Adrenal gland (tissue), 12 donors: Measurements from ENCODE around the gene IGFBPL1. TPM values are rescaled to one million over a fixed set of nuclear protein-coding genes. Genes with fewer than 3 reads are reported as not detected.

Experiments used
- DNase-seq, 7 donors: peaks; one replicate each; pipeline ENCODE4 v3.0.0-alpha.2; 2019 to 2020
- H3K27ac ChIP-seq, 5 donors: fragments of 200-600 bp; sonication (generic) in 4 of 5; 1 replicate in 3 of 5; 2 replicates in 2 of 5; pipeline versions ENCODE4 v1.5.1 to v1.8.0; 2016 to 2020; ENCODE audit warnings: mild to moderate bottlenecking in 1 of 5
- H3K27me3 ChIP-seq: fragments of 200-600 bp; 2 replicates; pipeline ENCODE4 v1.8.0; 2021
- H3K36me3 ChIP-seq, 2 donors: fragments of 200-600 bp; replicated peaks in 1 of 2; 1 replicate in 1 of 2; 2 replicates in 1 of 2; pipeline versions ENCODE4 v1.5.1 to v1.8.0; 2018 to 2022
- H3K4me1 ChIP-seq, 2 donors: fragments of 200-600 bp; replicated peaks in 1 of 2; 1 replicate in 1 of 2; 2 replicates in 1 of 2; pipeline versions ENCODE4 v1.5.1 to v1.8.0; 2018 to 2021
- H3K4me3 ChIP-seq, 4 donors: fragments of 200-600 bp; sonication (generic) in 3 of 4; one replicate each; pipeline ENCODE4 v1.5.1; 2016 to 2018
- H3K9me3 ChIP-seq, 3 donors: fragments of 200-600 bp; sonication (generic) in 1 of 3; replicated peaks in 1 of 3; 1 replicate in 2 of 3; 2 replicates in 1 of 3; pipeline versions ENCODE4 v1.5.1 to v1.8.0; 2016 to 2021
- CTCF ChIP-seq, 6 experiments: fragments of 450-650 bp in 4 of 6; fragments of 200-600 bp in 2 of 6; sonication (generic) in 1 of 6; IDR thresholded peaks; 1 replicate in 5 of 6; 2 replicates in 1 of 6; pipeline versions ENCODE4 v1.5.1 to v1.8.0; 2016 to 2021; ENCODE audit warnings: antibody characterized with exemption in 6 of 6, mild to moderate bottlenecking in 2 of 6, moderate library complexity in 1 of 6
- POLR2A ChIP-seq, 2 donors: fragments of 450-650 bp; IDR thresholded peaks; one replicate each; pipeline ENCODE4 v1.6.1; 2017; ENCODE audit warnings: antibody characterized with exemption in 2 of 2, mild to moderate bottlenecking in 2 of 2, moderate library complexity in 1 of 2
- WGBS, 4 donors: extraction: QIAGEN DNeasy Blood & Tissue Kit in 2 of 4; methylation state at CpG; one replicate each; pipeline versions ENCODE4 v1.1.5 to v1.1.7; 2013 to 2017; 5-methylcytosine and 5-hydroxymethylcytosine counted together
- intact Hi-C, 2 donors: fragments of 100-400 bp; cut with DNase I; formaldehyde crosslinking; loops; one replicate each; pipeline versions ENCODE4 v1.14.1 to v1.15.0; 2022 to 2023
- polyA plus RNA-seq, 3 donors: library from polyadenylated mRNA; stranded (reverse); fragments of 200-250 nt in 2 of 3; fragments of 350-450 nt in 1 of 3; fragmentation: Illumina TruSeq in 1 of 3; extraction: RNeasy Lipid Tissue Mini Kit (QIAGEN cat#74804) in 1 of 3; gene quantifications; one replicate each; pipeline ENCODE4 v1.2.3, GENCODE V29; 2013 to 2014
- total RNA-seq, 9 donors: library from RNA; depleted of rRNA in 4 of 9; stranded (reverse); fragments of >200 nt in 4 of 9; fragments of 120-200 nt in 1 of 9; fragmentation: NEBNext Ultra II Directional in 1 of 9; extraction: Animal tissue kit (Norgen Biotek cat#: 25700) in 1 of 9; gene quantifications; one replicate each; pipeline versions ENCODE4 v1.1.0 to v1.2.4, GENCODE V29; 2013 to 2023
- donor health status: healthy with polysubstance abuse.
- donor health status: Bipolar disorder and iron deficiency.
- donor health status: DM: yes; HTN: yes; CAD: no.
- donor health status: DM: no; HTN: no; CAD: no.
- donor health status: DM: no; HTN: no; CAD: no.
- donor health status: DM: yes; HTN: yes; CAD: no.

Gene IGFBPL1
- total and polyA plus RNA-seq, 12 donors, result 0.17 to 5.2 (median 1.5) TPM; not detected in 4

GRCh38 chr9:38362852-38363588 is 61.2 kb downstream of the IGFBPL1 start:
- WGBS, 4 donors, result 37 to 51% (median 38%) methylated on average over 20 to 21 of the region's 21 CpGs

GRCh38 chr9:38361473-38361850 is 62.8 kb downstream of the IGFBPL1 start:
- Histone ChIP-seq H3K27me3 (no peaks in the 10 kb centered on the region), H3K4me3 (no peak overlapping the region), H3K9me3 (no peaks in the 10 kb centered on the region), H3K27ac (no peak overlapping the region), H3K4me1 (peaks cover 0 to 6% of the 10 kb centered on the region in 2 donors), H3K36me3 (no peaks in the 10 kb centered on the region)
- intact Hi-C loops, result loop anchor here (5.0 to 10.0 kb wide), 2 partner anchors 274 to 447 kb away; no protein-coding TSS in a partner anchor
- no peak for DNase-seq
- TF ChIP-seq POLR2A (IDR thresholded peaks at IDR 0.05), result no peak
- TF ChIP-seq CTCF (IDR thresholded peaks at IDR 0.05), result no peak
- WGBS, 4 donors, result 81 to 87% (median 83%) methylated on average over 6 of the region's 6 CpGs

More at GRCh38 chr9:38362852-38363588, 61.2 kb downstream of the IGFBPL1 start:
- Histone ChIP-seq H3K4me3 (no peak overlapping the region), H3K27ac (peak overlapping the region in 1 of 5 donors; percentile 15), H3K4me1 (peaks cover 0 to 6% of the 10 kb centered on the region in 2 donors), H3K9me3 (no peaks in the 10 kb centered on the region), H3K36me3 (no peaks in the 10 kb centered on the region), H3K27me3 (no peaks in the 10 kb centered on the region)
- peak; percentile 39 to 72 (median 66) for DNase-seq
- intact Hi-C loops, result loop anchor here (5.0 to 10.0 kb wide), 2 partner anchors 276 to 448 kb away; no protein-coding TSS in a partner anchor
- no peak for TF ChIP-seq POLR2A (IDR thresholded peaks at IDR 0.05)
- peak; percentile 53 to 92 (median 72) for TF ChIP-seq CTCF (IDR thresholded peaks at IDR 0.05)

GRCh38 chr9:38360839-38361472 is 63.3 kb downstream of the IGFBPL1 start:
- peaks cover 0 to 6% of the 10 kb centered on the region in 2 donors for H3K4me1 ChIP-seq
- H3K4me3 ChIP-seq, result no peak overlapping the region
- H3K9me3 ChIP-seq, result no peaks in the 10 kb centered on the region
- WGBS, 4 donors, result 75 to 82% (median 80%) methylated on average over 7 of the region's 7 CpGs
- no peak overlapping the region for H3K27ac ChIP-seq
- no peaks in the 10 kb centered on the region for H3K36me3 ChIP-seq
- no peak for TF ChIP-seq POLR2A (IDR thresholded peaks at IDR 0.05)
- TF ChIP-seq CTCF (IDR thresholded peaks at IDR 0.05), result no peak
- intact Hi-C loops, result loop anchor here (5.0 to 10.0 kb wide), 2 partner anchors 274 to 446 kb away; no protein-coding TSS in a partner anchor
- H3K27me3 ChIP-seq, result no peaks in the 10 kb centered on the region
- DNase-seq, result no peak

GRCh38 chr9:38359689-38360385 is 64.4 kb downstream of the IGFBPL1 start:
- H3K36me3 ChIP-seq, result no peaks in the 10 kb centered on the region
- intact Hi-C loops, result loop anchor here (5.0 to 10.0 kb wide), 3 partner anchors 273 to 453 kb away; no protein-coding TSS in a partner anchor
- H3K9me3 ChIP-seq, result no peaks in the 10 kb centered on the region
- H3K4me1 ChIP-seq, result peaks cover 0 to 6% of the 10 kb centered on the region in 2 donors
- no peak for DNase-seq
- H3K27me3 ChIP-seq, result no peaks in the 10 kb centered on the region
- WGBS, 4 donors, result 56 to 76% (median 72%) methylated on average over 5 of the region's 5 CpGs
- TF ChIP-seq POLR2A (IDR thresholded peaks at IDR 0.05) (no peak), CTCF (IDR thresholded peaks at IDR 0.05) (no peak)
- H3K27ac ChIP-seq, result no peak overlapping the region
- no peak overlapping the region for H3K4me3 ChIP-seq
